GM19099 (cell line): Measurements from ENCODE around the gene C4orf50.

Experiments
- POLR2A ChIP-seq: IDR thresholded peaks from 3 replicates; pipeline ENCODE4 v1.6.1; 2011; ENCODE audit warnings: low read depth; ENCODE audit not compliant: insufficient read length; ENCODE audit errors: extremely low read depth

The C4orf50 gene

GRCh38 chr4:5958199-5958735 is 60.0 kb downstream of the C4orf50 start:
- TF ChIP-seq POLR2A: no peak

- no peak for TF ChIP-seq POLR2A
Observed at GRCh38 chr4:5957076-5957475, 61.2 kb downstream of the C4orf50 start.

- no peak for TF ChIP-seq POLR2A
Observed at GRCh38 chr4:5956285-5957021, 61.8 kb downstream of the C4orf50 start.

GRCh38 chr4:5955856-5956255 is 62.4 kb downstream of the C4orf50 start:
- no peak for TF ChIP-seq POLR2A

GRCh38 chr4:5955201-5955821 is 62.9 kb downstream of the C4orf50 start:
- TF ChIP-seq POLR2A: no peak

- TF ChIP-seq POLR2A: no peak
Observed at GRCh38 chr4:5954056-5954760, 64.0 kb downstream of the C4orf50 start.

GRCh38 chr4:5952975-5953951 is 65.0 kb downstream of the C4orf50 start:
- TF ChIP-seq POLR2A: no peak

- TF ChIP-seq POLR2A: no peak
Observed at GRCh38 chr4:5952286-5952974, 65.8 kb downstream of the C4orf50 start.

GRCh38 chr4:5945936-5946335 is 72.3 kb downstream of the C4orf50 start:
- no peak for TF ChIP-seq POLR2A

GRCh38 chr4:5945171-5945570 is 73.1 kb downstream of the C4orf50 start:
- no peak for TF ChIP-seq POLR2A

- no peak for TF ChIP-seq POLR2A
Observed at GRCh38 chr4:5943561-5943960, 74.7 kb downstream of the C4orf50 start.

GRCh38 chr4:5942947-5943346 is 75.3 kb downstream of the C4orf50 start:
- TF ChIP-seq POLR2A: no peak

- no peak for TF ChIP-seq POLR2A
Observed at GRCh38 chr4:5941601-5942000, 76.6 kb downstream of the C4orf50 start.
